Central memory CD4-positive, alpha-beta T cell (primary cell): ENCODE results near the gene ZNF133.
"Not testable (repeated sequence)": the region's sequence is repeated elsewhere in the genome, so short reads cannot be mapped to it uniquely, and the experiment has no call there.

ENCODE experiments used
- DNase-seq: peaks from one replicate; pipeline ENCODE4 v3.0.0; 2022
- total RNA-seq, 3 experiments: gene quantifications; one replicate each; lab custom pipeline; 2026; lab: John Stamatoyannopoulos, UW

ZNF133 gene
- total RNA-seq = 8.1 to 19.9 (median 12.2) reads per million in 3 experiments

DNA sequence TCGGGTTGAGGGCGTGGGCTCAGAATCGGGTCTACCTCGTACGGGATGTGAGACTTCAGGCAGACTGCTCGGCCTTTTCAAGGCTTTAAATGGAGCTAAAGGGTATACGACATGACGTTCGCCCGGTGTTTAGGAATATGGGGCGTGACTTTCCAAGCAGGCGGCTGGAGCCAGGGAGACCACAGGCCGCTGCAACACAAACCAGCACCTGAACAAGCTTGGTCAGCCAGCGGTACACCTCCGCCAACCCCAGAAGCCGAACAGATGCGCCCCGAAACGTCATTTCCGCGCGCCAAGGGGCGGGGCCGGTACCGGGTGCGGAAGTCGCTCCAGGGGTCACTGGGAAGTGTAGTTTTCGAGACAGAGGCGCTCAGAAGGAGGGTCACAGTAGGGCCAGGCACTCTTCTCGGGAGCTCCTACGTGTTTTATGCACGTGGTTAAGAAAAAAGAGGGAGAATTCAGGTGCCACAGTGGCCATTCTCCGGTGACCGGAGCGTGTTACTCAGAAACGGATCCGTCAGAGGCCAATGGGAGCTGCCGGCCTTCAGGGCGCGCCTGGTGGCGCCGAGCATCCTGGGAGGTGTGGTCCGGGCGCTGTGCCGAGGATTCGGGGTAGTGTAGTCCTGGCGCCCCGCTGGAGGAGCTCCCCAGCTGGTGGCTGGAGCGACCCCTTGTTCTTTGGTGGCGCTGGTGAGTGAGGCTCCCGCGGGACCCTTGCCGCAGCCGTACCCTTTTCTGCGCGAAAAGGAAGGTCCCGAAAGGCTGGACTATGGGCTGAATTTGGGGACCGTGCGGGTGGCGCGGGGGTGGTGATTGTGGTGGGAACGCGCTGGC is at the start of gene ZNF133:
Gene ZNF133, plus strand, starts transcription at position 613 of the 834 bp plus-strand sequence. CDS start 17,160 bp downstream, outside the sequence.
- peak; percentile 96 for DNase-seq

GRCh38 chr20:18240997-18241396 is 47.3 kb upstream of the ZNF133 start:
- DNase-seq = no peak

DNA sequence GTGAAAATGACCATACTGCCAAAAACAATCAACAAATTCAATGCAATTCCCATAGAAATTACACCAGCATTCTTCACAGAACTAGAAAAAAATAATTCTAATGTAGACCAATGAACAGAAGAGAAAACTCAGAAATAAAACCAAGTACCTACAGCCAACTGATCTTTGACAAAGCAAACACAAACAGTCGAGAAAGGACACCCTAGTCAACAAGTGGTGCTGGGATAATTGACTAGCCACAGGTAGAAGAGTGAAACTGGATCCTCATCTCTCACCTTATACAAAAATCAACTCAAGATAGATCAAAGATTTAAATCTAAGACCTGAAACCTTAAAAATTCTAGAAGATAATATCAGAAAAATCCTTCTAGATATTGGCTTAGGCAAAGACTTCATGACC is 44.5 kb upstream of the ZNF133 start:
- DNase-seq = no peak

DNA sequence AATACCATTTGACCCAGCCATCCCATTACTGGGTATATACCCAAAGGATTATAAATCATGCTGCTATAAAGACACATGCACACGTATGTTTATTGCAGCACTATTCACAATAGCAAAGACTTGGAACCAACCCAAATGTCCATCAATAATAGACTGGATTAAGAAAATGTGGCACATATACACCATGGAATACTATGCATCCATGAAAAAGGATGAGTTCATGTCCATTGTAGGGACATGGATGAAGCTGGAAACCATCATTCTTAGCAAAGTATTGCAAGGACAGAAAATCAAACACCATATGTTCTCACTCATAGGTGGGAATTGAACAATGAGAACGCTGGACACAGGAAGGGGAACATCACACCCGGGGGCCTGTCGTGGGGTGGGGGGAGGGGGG is 39.8 kb upstream of the ZNF133 start:
- DNase-seq = not testable (repeated sequence)

GRCh38 chr20:18250217-18250616 is 38.1 kb upstream of the ZNF133 start:
- DNase-seq = no peak

- no peak for DNase-seq
Measured at GRCh38 chr20:18252597-18253451, 35.5 kb upstream of the ZNF133 start.

- no peak for DNase-seq
Measured at GRCh38 chr20:18254615-18255014, 33.7 kb upstream of the ZNF133 start.

DNA sequence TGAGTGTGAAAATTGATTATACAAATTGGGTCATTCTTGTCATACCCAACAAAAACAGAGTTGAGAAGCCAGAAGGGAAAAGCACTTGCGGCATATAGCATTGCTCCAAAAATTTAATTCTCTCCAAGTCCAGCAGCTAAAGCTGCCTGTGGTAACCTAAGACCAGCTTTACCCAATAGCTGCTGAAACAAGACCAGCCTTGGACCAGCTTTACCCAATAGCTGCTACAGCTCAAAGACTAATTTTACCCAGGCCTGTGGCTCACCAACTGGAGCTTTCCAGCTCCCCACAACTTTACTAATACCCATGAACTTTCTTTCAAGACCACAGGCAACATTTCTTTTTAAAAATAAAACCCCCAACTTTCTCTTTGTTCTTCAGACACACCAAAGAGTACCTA is 32.8 kb upstream of the ZNF133 start:
- no peak for DNase-seq

GRCh38 chr20:18256440-18257090 is 31.8 kb upstream of the ZNF133 start:
- no peak for DNase-seq

DNA sequence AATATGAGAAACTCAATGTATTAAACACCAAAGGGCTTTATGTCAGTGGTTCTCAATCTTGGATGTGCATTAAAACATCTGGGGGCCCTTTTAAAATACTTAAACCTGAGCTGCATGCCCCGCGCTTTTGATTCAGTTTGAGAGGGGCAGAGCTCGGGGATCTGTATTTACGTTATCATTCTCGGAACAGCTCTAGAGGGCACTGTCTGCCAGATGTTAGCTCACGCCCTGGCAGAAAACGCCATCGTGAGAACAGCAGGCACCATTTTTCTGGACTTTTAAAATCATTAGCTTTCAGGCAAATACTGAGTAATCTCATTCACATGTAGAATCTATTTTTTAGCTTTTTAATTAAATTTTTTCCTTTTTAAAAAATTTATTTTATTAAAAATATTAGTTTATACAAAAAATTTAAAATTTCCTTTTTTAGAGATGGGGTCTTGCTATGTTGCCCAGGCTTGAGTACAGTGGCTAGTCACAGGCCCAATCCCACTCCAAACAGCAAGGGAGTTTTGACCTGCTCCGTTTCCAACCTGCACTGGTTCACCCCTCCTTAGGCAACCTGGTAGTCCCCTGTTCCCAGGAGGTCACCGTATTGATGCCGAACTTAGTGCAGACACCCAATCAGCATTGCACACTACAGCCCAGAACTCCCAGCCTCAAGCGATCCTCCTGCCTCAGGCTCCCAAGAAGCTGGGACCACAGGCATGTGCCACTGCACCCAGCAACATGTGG is 30.0 kb upstream of the ZNF133 start:
- DNase-seq = no peak

GRCh38 chr20:18259730-18260129 is 28.6 kb upstream of the ZNF133 start:
- no peak for DNase-seq

DNA sequence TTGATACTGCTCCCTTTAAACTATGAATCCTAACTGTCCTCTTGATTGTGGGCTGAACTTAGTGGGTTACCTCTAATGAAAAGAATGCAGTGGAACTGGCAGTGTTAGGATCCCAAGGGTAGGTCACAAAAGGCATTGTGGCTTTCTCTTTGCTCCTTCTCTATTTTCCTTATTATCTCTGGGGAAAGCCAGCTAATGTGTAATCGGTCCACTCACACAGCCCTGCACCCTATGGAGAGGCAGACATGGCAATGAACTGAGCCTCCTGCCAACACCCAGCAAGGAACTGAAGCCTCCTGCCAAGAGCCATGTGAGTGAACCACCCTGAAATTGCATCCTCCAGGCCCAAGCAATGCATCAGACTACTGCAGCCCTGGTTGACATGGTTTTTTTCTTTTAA is 24.6 kb upstream of the ZNF133 start:
- no peak for DNase-seq

DNA sequence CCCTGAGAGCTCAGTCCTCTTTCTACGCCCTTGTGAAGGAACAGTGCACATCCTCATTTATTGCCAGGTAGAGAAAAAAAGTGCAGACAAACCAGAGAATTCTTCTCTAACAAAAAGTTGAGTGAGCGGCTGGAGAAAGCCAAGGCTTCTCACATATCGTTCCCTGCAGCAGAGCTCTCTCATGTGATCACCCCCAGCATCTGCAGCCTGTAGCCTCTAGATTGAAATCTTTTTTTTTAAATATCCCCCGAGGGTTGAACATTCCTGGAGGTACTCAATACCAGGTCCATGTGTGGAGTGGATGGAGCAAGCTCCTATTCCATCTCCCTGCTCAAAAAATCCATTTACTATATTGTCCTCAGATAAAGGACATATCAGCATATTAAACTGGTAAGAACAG is 22.9 kb upstream of the ZNF133 start:
- DNase-seq = no peak

- DNase-seq = no peak
Measured at GRCh38 chr20:18266282-18266681, 22.0 kb upstream of the ZNF133 start.

GRCh38 chr20:18267815-18268214 is 20.5 kb upstream of the ZNF133 start:
- DNase-seq = no peak

GRCh38 chr20:18271160-18271559 is 17.2 kb upstream of the ZNF133 start:
- DNase-seq = no peak

- DNase-seq = no peak
Measured at GRCh38 chr20:18272451-18272850, 15.9 kb upstream of the ZNF133 start.

- DNase-seq = no peak
Measured at GRCh38 chr20:18273738-18274137, 14.6 kb upstream of the ZNF133 start.

DNA sequence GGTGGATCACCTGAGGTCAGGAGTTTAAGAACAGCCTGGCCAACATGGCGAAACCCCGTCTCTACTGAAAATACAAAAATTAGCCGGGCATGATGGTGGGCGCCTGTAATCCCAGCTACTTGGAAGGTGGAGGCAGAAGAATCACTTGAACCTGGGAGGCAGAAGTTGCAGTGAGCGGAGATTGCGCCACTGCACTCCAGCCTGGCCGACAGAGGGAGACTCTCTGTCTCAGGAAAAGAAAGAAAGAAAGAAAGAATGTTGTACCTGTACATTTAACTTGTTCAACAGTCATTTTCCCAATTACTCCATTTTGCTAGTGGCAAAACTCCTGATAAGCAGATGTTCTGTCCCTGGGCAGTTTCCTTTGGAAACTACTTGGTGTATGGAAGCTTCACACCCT is 12.4 kb upstream of the ZNF133 start:
- DNase-seq = not testable (repeated sequence)

DNA sequence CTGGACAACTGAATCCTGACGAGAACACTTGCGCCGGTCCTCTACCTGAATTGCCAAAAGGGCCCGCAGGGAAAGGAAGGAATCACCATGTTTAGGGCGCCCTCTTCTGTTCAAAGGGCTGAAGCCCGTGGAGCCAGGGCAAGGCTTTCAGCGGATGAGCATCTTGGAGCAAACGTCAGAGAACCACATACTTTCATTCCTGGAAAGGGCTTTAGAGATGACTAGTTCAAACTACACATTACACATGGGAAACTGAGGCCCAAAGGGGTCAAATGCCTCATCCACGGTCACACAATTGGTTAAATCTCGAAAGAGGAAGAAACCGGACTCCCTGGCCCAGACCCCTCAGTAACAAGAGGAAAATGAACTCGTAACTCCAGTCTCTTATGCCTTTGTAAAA is 11.5 kb upstream of the ZNF133 start:
- DNase-seq = peak; percentile 39

- DNase-seq = no peak
Measured at GRCh38 chr20:18279242-18279641, 9.1 kb upstream of the ZNF133 start.

DNA sequence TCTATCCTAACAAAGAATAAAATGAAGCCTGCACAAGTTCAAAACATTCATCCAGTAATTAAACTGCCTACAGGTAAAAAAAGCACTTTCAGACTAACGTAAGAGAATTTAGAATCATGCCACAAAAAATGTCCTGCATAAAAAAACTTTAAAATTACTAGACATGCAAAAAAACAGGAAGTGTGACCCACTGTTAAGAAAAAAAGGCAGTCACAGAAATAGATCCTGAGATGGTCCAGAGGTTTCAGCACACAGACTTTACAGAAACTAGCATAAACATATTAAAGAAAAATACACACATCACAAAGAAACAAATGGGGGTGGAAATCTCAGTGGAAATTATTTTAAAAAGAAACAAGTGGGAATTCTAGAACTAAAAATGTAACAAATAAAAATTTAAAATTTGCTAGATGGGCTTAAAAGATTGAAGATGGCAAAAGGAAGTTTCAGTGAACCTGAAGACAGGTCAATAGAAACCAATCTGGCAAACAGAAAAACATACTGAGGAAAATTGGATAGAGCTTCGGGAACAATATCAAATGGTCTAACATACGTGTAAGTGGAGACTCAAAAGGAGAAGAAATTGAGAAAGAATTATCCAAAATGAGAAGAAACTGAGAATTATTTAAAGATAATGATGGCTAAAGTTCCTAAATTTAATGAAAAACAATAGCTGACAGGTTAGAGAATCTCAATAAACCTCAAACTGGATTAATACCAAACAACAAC is 3.4 kb upstream of the ZNF133 start:
- no peak for DNase-seq
